ENCODE measurements around the gene STRAP.

- no peak for TF ChIP-seq CTCF (IDR thresholded peaks at IDR 0.05; ENCODE audit: low read depth, low read length, missing input control)
- TF ChIP-seq JUND (IDR thresholded peaks at IDR 0.05): no peak
- peak; percentile 18 for TF ChIP-seq ZBTB33 (IDR thresholded peaks at IDR 0.05)
- no peak for TF ChIP-seq EGR1 (IDR thresholded peaks at IDR 0.05; ENCODE audit: low read depth in 2 of 2)
- no peak for TF ChIP-seq TAF1 (conservative IDR thresholded peaks at IDR 0.05)
- TF ChIP-seq MAX (IDR thresholded peaks at IDR 0.05): no peak
- TF ChIP-seq SP1 (IDR thresholded peaks at IDR 0.05): no peak
Observed at GRCh38 chr12:15886372-15887042, 4.3 kb downstream of the STRAP start.

Measured in liver (tissue), 3 donors.